ENCODE data around the gene ARHGEF4.
"Not testable (repeated sequence)": the region's sequence is repeated elsewhere in the genome, so short reads cannot be mapped to it uniquely, and the experiment has no call there.

ARHGEF4 gene

GRCh38 chr2:130981667-130982066, 145.0 kb downstream of the ARHGEF4 start:
- TF ChIP-seq POLR2A (IDR thresholded peaks at IDR 0.05; ENCODE audit: low read depth, low read length): no peak
- FAIRE-seq (no peak), DNase-seq (ENCODE audit: insufficient read length, low spot score) (no peak)

GRCh38 chr2:130985206-130985780, 148.6 kb downstream of the ARHGEF4 start:
- DNase-seq (ENCODE audit: insufficient read length, low spot score) (no peak), FAIRE-seq (no peak)
- no peak for TF ChIP-seq POLR2A (IDR thresholded peaks at IDR 0.05; ENCODE audit: low read depth, low read length)

- DNase-seq (ENCODE audit: insufficient read length, low spot score): no peak
- TF ChIP-seq POLR2A (IDR thresholded peaks at IDR 0.05; ENCODE audit: low read depth, low read length): no peak
- FAIRE-seq: peak; percentile 6
These were observed 149.3 kb downstream of the ARHGEF4 start for GRCh38 chr2:130985831-130986649.

GRCh38 chr2:130986890-130987493, 150.3 kb downstream of the ARHGEF4 start:
- DNase-seq (ENCODE audit: insufficient read length, low spot score) (no peak), FAIRE-seq (no peak)
- TF ChIP-seq POLR2A (IDR thresholded peaks at IDR 0.05; ENCODE audit: low read depth, low read length): no peak

- no peak for TF ChIP-seq POLR2A (IDR thresholded peaks at IDR 0.05; ENCODE audit: low read depth, low read length)
- no peak for FAIRE-seq
- DNase-seq (ENCODE audit: insufficient read length, low spot score): no peak
These were observed 151.1 kb downstream of the ARHGEF4 start for GRCh38 chr2:130987519-130988425.

GRCh38 chr2:130991446-130991845, 154.7 kb downstream of the ARHGEF4 start:
- DNase-seq (ENCODE audit: insufficient read length, low spot score); FAIRE-seq: not testable (repeated sequence)

GRCh38 chr2:130992003-130992402, 155.3 kb downstream of the ARHGEF4 start:
- not testable (repeated sequence) for DNase-seq (ENCODE audit: insufficient read length, low spot score); FAIRE-seq

GRCh38 chr2:130996691-130997090, 160.0 kb downstream of the ARHGEF4 start:
- TF ChIP-seq POLR2A (IDR thresholded peaks at IDR 0.05; ENCODE audit: low read depth, low read length): no peak
- FAIRE-seq (no peak), DNase-seq (ENCODE audit: insufficient read length, low spot score) (no peak)

GRCh38 chr2:130997198-130997597, 160.5 kb downstream of the ARHGEF4 start:
- no peak for FAIRE-seq
- TF ChIP-seq POLR2A (IDR thresholded peaks at IDR 0.05; ENCODE audit: low read depth, low read length): no peak
- no peak for DNase-seq (ENCODE audit: insufficient read length, low spot score)

- DNase-seq (ENCODE audit: insufficient read length, low spot score): no peak
- FAIRE-seq: no peak
- no peak for TF ChIP-seq POLR2A (IDR thresholded peaks at IDR 0.05; ENCODE audit: low read depth, low read length)
These were observed 161.8 kb downstream of the ARHGEF4 start for GRCh38 chr2:130998561-130998960.

- DNase-seq (ENCODE audit: insufficient read length, low spot score) (no peak), FAIRE-seq (no peak)
- TF ChIP-seq POLR2A (IDR thresholded peaks at IDR 0.05; ENCODE audit: low read depth, low read length): no peak
These were observed 167.9 kb downstream of the ARHGEF4 start for GRCh38 chr2:131004446-131005209.

- TF ChIP-seq POLR2A (IDR thresholded peaks at IDR 0.05; ENCODE audit: low read depth, low read length): no peak
- DNase-seq (ENCODE audit: insufficient read length, low spot score) (no peak), FAIRE-seq (no peak)
These were observed 168.7 kb downstream of the ARHGEF4 start for GRCh38 chr2:131005216-131005935.

- no peak for TF ChIP-seq POLR2A (IDR thresholded peaks at IDR 0.05; ENCODE audit: low read depth, low read length)
- FAIRE-seq (no peak), DNase-seq (ENCODE audit: insufficient read length, low spot score) (no peak)
These were observed 169.8 kb downstream of the ARHGEF4 start for GRCh38 chr2:131006561-131006960.

Measured in H54 (cell line).